Psoas muscle (tissue), 8 donors: ENCODE measurements around the gene GRID1. TPM values are rescaled to one million over a fixed set of nuclear protein-coding genes. Genes with fewer than 3 reads are reported as not detected.

ENCODE experiments used
- ATAC-seq, 4 donors: fragments of 200-7000 bp; cut with Tn5 transposase; one replicate each; pipeline ENCODE4 v1.9.1; 2020; ENCODE audit warnings: moderate library complexity in 3 of 4, mild to moderate bottlenecking in 2 of 4
- DNase-seq, 2 donors: peaks; one replicate each; pipeline ENCODE4 v3.0.0-alpha.2; 2020
- H3K27ac ChIP-seq: fragments of 200-600 bp; one replicate; pipeline ENCODE4 v1.8.0; 2022
- H3K27me3 ChIP-seq, 3 donors: fragments of 200-600 bp in 1 of 3; one replicate each; pipeline versions ENCODE4 v1.6.1 to v1.8.0; 2013 to 2022; ENCODE audit warnings: low read length in 2 of 3, mild to moderate bottlenecking in 2 of 3, moderate library complexity in 1 of 3; ENCODE audit not compliant: insufficient read depth in 3 of 3
- H3K36me3 ChIP-seq, 2 donors: fragments of 200-600 bp in 1 of 2; one replicate each; pipeline versions ENCODE4 v1.6.1 to v1.8.0; 2013 to 2022; ENCODE audit warnings: low read depth in 1 of 2, mild to moderate bottlenecking in 1 of 2, moderate library complexity in 1 of 2; ENCODE audit not compliant: insufficient read depth in 1 of 2
- H3K4me1 ChIP-seq: fragments of 200-600 bp; one replicate; pipeline ENCODE4 v1.8.0; 2022
- H3K4me3 ChIP-seq: fragments of 200-600 bp; one replicate; pipeline ENCODE4 v1.8.0; 2022; ENCODE audit warnings: mild to moderate bottlenecking
- H3K9me3 ChIP-seq: fragments of 200-600 bp; one replicate; pipeline ENCODE4 v1.8.0; 2022
- CTCF ChIP-seq: fragments of 200-600 bp; IDR thresholded peaks from one replicate; pipeline ENCODE4 v1.8.0; 2022; ENCODE audit warnings: antibody characterized with exemption
- WGBS, 3 donors: extraction: QIAGEN DNeasy Blood & Tissue Kit; methylation state at CpG; one replicate each; pipeline versions ENCODE4 v1.1.6 to v1.1.7; 2013; 5-methylcytosine and 5-hydroxymethylcytosine counted together
- intact Hi-C, 2 donors: fragments of 100-400 bp; cut with DNase I; formaldehyde crosslinking; loops; one replicate each; pipeline versions ENCODE4 v1.11.0 to v1.14.2; 2022
- polyA plus RNA-seq, 3 donors: library from polyadenylated mRNA; stranded (reverse); fragments of 200-250 nt; gene quantifications; one replicate each; pipeline ENCODE4 v1.2.3, GENCODE V29; 2013
- total RNA-seq, 4 donors: library from RNA; stranded (reverse); fragmentation: NEBNext Ultra II Directional in 2 of 4; extraction: Animal tissue kit (Norgen Biotek cat#: 25700) in 2 of 4; gene quantifications; one replicate each; pipeline versions ENCODE4 v1.2.1 to v1.2.4, GENCODE V29; 2021 to 2023
- donor health status: healthy with polysubstance abuse.
- donor health status: DM: no; HTN: no; CAD: no; lungs with moderate emphysema.
- donor health status: Bipolar disorder and iron deficiency.
- donor health status: healthy.
- donor health status: DM: yes; HTN: yes; CAD: no.
- donor health status: DM: no; HTN: no; CAD: no.
- donor health status: DM: no; HTN: no; CAD: no.
- donor health status: DM: yes; HTN: yes; CAD: no.

GRID1 gene
- total and polyA plus RNA-seq, 7 donors: 0.17 to 0.56 (median 0.24) TPM

GRCh38 chr10:86292462-86293395, 73.9 kb downstream of the GRID1 start:
- no peaks in the 10 kb centered on the region for H3K9me3 ChIP-seq
- H3K36me3 ChIP-seq: no peaks in the 10 kb centered on the region
- no peak overlapping the region for H3K4me3 ChIP-seq
- H3K27ac ChIP-seq: no peak overlapping the region
- WGBS, 3 donors: 56 to 64% (median 56%) methylated on average over 12 to 13 of the region's 13 CpGs
- no peak for TF ChIP-seq CTCF
- ATAC-seq: no peak
- peaks cover 0 to 9% (median 7%) of the 10 kb centered on the region in 3 donors for H3K27me3 ChIP-seq
- no peak for DNase-seq
- intact Hi-C loops: no loop called here
- H3K4me1 ChIP-seq: no peaks in the 10 kb centered on the region

DNA sequence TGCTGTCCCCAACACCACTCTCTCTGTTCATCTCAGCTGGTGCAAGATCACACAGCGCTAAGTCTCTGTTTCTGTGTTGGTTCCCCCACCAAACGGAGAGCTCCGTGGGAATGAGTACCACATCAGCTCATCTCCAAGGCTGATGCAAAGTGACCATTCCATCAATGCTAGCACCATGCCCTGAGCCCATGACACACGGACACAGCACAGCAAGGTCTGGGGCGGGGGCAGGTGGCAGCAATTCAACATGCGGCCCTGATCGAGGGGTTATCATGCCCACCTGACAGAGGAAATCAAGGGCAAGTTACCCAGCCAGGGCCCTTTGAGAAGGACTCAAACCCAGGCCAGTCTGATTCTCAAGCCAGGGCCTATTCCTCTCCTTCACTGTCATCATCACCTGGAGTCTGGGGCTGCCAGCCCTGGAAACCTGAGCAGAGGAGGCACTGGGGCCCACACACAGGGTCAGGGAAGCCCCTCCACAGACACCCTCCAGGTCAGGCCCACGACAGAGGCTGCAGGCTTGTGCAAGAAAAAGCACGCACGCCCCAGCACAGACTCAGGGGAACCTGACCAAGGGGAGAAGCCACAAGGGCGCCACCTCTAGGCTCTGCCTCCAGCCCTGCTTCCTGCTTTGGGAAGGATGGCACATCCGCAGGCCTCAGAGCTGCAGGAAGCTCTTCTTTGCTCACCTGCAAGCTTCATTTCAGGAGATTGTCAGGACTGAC, 74.8 kb downstream of the GRID1 start:
- intact Hi-C loops: no loop called here
- ATAC-seq: no peak

GRCh38 chr10:86290933-86291615, 75.5 kb downstream of the GRID1 start:
- Histone ChIP-seq H3K36me3 (no peaks in the 10 kb centered on the region), H3K9me3 (no peaks in the 10 kb centered on the region), H3K4me1 (no peaks in the 10 kb centered on the region), H3K4me3 (no peak overlapping the region), H3K27me3 (peaks cover 0 to 9% (median 7%) of the 10 kb centered on the region in 3 donors), H3K27ac (no peak overlapping the region)
- ATAC-seq (no peak), DNase-seq (no peak)
- TF ChIP-seq CTCF: no peak
- 72 to 77% (median 75%) methylated on average over 9 of the region's 9 CpGs for WGBS, 3 donors
- intact Hi-C loops: no loop called here

More for the DNA sequence above, 74.8 kb downstream of the GRID1 start:
- Histone ChIP-seq H3K9me3 (no peaks in the 10 kb centered on the region), H3K36me3 (no peaks in the 10 kb centered on the region), H3K27ac (no peak overlapping the region), H3K4me3 (no peak overlapping the region), H3K4me1 (no peaks in the 10 kb centered on the region), H3K27me3 (peaks cover 0 to 9% (median 7%) of the 10 kb centered on the region in 3 donors)
- DNase-seq: no peak
- no peak for TF ChIP-seq CTCF
- WGBS, 3 donors: 56 to 67% (median 61%) methylated on average over 11 to 12 of the region's 12 CpGs

- DNase-seq (no peak), ATAC-seq (no peak)
- 47 to 57% (median 50%) methylated on average over 2 of the region's 2 CpGs for WGBS, 3 donors
- Histone ChIP-seq H3K27ac (no peak overlapping the region), H3K27me3 (peaks cover 0 to 9% (median 3%) of the 10 kb centered on the region in 3 donors), H3K4me3 (no peak overlapping the region), H3K9me3 (no peaks in the 10 kb centered on the region), H3K36me3 (no peaks in the 10 kb centered on the region), H3K4me1 (no peaks in the 10 kb centered on the region)
- no peak for TF ChIP-seq CTCF
- intact Hi-C loops: no loop called here
Observed at GRCh38 chr10:86289577-86289868, 77.1 kb downstream of the GRID1 start.
